ENCODE data around the gene TRIM41.
"Not testable (repeated sequence)": the region's sequence is repeated elsewhere in the genome, so short reads cannot be mapped to it uniquely, and the experiment has no call there.

The TRIM41 gene

DNA sequence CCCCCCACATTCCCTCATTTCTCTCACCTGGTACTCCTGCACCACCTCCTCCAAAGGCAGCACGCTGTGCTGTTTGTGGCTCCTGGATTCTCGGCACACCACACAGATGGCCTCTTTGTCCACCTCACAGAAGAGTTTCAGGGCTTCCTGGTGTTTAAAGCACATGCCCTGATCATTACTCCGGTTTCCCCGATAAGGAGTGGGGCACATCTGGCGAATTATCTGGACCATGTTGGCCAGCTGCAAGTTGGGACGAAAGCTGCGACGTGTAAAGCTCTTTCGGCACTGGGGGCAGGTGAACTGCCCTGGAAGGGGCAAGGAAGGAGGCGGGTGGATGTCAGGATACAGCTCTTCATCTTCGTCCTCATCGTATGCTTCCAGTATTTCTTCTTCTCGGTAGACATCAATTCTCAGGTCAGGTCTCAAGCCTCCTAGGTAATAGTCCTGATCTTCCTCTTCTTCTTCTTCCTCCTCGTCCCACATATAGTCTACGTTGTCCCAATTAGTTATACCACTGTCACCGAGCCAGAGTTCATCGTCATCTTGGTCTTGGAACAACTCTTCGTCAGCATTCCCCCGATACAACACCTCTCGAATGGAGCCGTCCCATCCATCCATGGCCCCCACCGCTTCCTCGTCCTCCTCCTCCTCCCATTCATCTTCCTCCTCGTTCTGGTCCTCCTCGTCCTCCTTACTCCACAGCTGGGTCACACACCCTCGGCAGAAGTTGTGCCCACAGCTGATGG, 37.1 kb downstream of the TRIM41 start:
- Mint-ChIP-seq H3K27ac (peak overlapping the region; percentile 92), H3K9me3 (no peaks in the 10 kb centered on the region), H3K36me3 (ENCODE audit: low read depth) (peaks cover 72% of the 10 kb centered on the region), H3K4me1 (ENCODE audit: low read depth) (peaks cover 54% of the 10 kb centered on the region), H3K4me3 (peak overlapping the region; percentile 93), H3K27me3 (no peaks in the 10 kb centered on the region)
- no peak for DNase-seq

DNA sequence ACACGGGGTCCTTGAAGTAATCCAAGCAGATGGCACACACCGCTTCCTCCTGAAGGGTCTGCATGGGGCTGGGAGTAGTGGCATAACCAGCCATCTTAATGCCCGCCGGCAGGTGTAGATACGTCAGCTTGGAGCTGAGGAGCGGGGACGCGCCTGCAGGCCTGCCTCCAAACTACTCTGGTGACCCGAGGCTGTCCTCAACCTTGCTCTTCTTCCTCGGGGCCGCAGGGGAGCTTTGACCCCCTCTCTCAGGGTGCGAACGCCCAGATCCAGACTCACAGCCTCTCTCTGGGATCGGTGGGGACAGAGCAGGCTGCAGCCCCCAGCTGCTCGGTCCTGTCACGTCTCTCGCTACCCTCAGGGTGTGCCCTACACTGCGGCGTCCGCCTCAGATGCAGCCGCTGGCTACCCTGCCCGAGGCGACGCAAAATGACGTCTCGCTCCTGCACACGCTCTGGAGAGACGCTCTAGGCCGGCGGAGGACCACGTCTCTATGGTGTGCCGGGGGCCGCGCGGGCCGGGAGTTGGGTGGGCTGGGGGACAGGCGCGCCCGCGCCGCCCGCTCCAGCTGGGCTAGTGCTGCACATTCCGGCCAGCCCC, 37.7 kb downstream of the TRIM41 start, which contains the start of gene TRIM52:
TRIM52 (minus strand) TSS at position 424 of the 600 bp plus-strand sequence; CDS start at position 94, 330 bp downstream.
- H3K27ac Mint-ChIP-seq: peak within 1 kb of the TSS; percentile 92
- H3K27me3 Mint-ChIP-seq: no peaks in the 10 kb centered on the region
- peak within 1 kb of the TSS; percentile 93 for H3K4me3 Mint-ChIP-seq
- peaks cover 67% of the 10 kb centered on the region for H3K36me3 Mint-ChIP-seq (ENCODE audit: low read depth)
- peak; percentile 93 for DNase-seq
- peaks cover 48% of the 10 kb centered on the region for H3K4me1 Mint-ChIP-seq (ENCODE audit: low read depth)
- H3K9me3 Mint-ChIP-seq: no peaks in the 10 kb centered on the region

DNA sequence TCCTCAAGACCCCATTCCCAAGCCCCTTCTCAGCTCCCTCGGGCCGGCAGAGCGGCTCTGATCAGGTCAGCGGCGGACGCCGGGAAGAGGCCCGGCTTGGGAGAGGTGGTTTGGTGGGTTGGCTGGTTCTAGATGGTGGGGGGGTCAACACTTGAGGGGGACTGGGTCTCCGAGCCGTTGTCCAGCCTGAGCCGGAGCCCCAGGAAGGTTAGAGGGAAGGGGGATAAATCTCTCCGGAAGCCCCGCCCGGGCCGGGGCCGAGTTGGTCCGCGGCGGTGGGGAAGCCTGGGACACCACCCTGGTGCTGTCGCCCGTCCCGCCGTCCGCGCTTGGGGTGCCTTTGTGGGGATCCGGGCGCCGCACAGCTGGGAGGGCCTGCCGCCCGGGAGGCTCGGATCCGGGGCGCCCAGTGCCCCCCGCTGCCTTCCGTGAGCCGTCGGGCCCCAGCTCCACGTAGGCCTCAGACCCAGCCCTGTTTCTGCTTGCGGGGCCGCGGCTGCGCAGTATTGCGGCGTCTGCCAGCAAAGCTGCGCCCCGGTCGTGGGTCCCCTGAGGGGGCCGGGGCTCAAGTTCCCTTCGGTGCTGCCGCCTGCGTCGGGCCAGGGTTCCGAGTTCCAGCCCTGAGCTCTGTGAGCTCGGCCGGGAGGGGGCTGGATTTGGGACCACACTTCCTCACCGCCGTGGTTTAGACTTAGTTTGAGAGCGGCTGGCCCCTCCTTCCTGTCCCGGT, 38.4 kb downstream of the TRIM41 start:
- peak; percentile 89 for DNase-seq
- Mint-ChIP-seq H3K9me3 (no peaks in the 10 kb centered on the region), H3K27me3 (no peaks in the 10 kb centered on the region), H3K4me3 (peak overlapping the region; percentile 93), H3K4me1 (ENCODE audit: low read depth) (peaks cover 42% of the 10 kb centered on the region), H3K27ac (peak overlapping the region; percentile 92), H3K36me3 (ENCODE audit: low read depth) (peaks cover 61% of the 10 kb centered on the region)

DNA sequence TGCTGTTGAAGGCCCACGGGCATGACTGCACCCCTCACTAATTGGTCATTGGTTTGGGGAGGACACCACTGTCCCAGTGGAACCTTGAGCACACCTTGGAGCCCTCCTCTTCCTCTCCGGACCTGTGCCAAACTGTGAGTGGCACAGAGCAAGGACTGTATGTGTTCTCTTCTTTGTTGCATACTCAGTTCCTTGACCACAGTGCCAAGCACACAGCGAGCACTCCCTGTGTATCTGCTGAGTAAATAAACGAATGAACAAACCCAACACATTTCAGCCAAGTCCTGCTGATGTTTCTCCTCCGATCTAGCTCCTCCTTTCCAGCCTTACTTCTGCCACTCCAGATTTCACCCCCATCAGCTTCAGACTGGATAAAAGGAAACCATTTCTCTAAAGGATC, 40.6 kb downstream of the TRIM41 start:
- no peak for DNase-seq
- Mint-ChIP-seq H3K9me3 (no peaks in the 10 kb centered on the region), H3K4me1 (ENCODE audit: low read depth) (peaks cover 23% of the 10 kb centered on the region), H3K4me3 (no peak overlapping the region), H3K27ac (peak overlapping the region; percentile 77), H3K27me3 (no peaks in the 10 kb centered on the region), H3K36me3 (ENCODE audit: low read depth) (peaks cover 43% of the 10 kb centered on the region)

DNA sequence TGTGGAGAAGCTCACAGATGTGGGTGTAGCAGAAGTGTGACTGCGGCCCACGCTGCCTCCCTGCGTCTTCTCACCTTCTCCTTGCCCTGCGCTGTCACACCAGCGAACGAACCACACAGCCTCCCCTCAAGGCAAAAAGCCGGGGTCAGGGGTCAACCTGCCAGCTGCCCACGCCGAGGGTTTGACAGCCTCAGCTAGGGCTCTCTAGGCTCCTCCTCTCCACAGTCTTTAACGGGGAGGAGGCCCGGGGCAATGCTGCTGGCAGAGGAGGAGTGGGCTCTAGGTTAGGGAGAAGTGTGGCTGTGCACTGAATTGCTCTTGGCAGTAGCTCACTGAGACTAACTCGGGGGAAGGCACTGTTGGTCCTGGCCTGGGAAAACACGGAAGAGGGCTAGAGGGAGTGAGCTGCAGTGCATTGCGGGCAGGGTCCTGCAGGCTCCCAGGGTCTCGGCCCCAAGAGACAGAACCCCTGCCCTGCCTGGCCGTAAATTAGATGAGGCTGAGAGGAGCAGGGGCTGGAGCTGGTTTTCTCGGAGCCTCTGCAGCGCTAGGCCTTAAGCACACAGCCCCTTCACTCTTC, 42.1 kb downstream of the TRIM41 start:
- H3K36me3 Mint-ChIP-seq (ENCODE audit: low read depth): peaks cover 36% of the 10 kb centered on the region
- H3K4me3 Mint-ChIP-seq: no peak overlapping the region
- H3K27ac Mint-ChIP-seq: no peak overlapping the region
- H3K9me3 Mint-ChIP-seq: no peaks in the 10 kb centered on the region
- no peak for DNase-seq
- H3K4me1 Mint-ChIP-seq (ENCODE audit: low read depth): peaks cover 14% of the 10 kb centered on the region
- H3K27me3 Mint-ChIP-seq: no peaks in the 10 kb centered on the region

DNA sequence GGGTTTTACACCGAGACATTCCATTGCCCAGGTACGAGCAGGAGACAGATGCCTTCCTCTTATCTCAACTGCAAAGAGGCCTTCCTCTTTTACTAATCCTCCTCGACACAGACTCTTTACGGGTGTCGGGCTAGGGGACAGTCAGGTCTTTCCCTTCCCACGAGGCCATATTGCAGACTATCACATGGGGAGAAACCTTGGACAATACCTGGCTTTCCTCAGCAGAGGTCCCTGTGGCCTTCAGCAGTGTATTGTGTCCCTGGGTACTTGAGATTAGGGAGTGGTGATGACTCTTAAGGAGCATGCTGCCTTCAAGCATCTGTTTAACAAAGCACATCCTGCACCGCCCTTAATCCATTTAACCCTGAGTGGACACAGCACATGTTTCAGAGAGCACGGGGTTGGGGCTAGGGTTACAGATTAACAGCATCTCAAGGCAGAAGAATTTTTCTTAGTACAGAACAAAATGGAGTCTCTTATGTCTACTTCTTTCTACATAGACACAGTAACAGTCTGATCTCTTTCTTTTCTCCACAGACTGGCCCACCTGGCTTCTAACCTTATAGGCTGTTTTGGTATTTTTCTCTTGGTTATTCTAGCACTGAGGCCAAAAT, 44.3 kb downstream of the TRIM41 start:
- not testable (repeated sequence) for H3K4me3 Mint-ChIP-seq, H3K27ac Mint-ChIP-seq, DNase-seq

DNA sequence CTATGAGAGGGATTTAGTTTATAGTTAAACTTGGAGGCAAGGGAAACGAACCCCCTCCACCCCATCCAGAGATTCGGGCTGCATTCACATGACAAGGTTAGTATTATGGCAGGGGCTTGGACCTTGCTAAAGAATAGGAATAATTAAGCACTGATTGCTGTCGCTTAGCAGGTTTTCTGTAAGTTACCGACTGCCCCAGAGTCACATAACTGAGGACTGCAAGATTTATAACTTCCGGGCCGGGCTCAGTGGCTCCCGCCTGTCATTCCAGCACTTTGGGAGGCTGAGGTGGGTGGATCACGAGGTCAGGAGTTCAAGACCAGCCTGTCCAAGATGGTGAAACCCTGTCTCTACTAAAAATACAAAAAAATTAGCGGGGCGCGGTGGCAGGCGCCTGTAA, 44.8 kb downstream of the TRIM41 start:
- H3K9me3 Mint-ChIP-seq; H3K4me1 Mint-ChIP-seq (ENCODE audit: low read depth); H3K27ac Mint-ChIP-seq; H3K27me3 Mint-ChIP-seq; H3K4me3 Mint-ChIP-seq; DNase-seq: not testable (repeated sequence)
- peaks cover 20% of the 10 kb centered on the region for H3K36me3 Mint-ChIP-seq (ENCODE audit: low read depth)

More for the DNA sequence above, 44.3 kb downstream of the TRIM41 start:
- not testable (repeated sequence) for H3K27me3 Mint-ChIP-seq, H3K9me3 Mint-ChIP-seq
- Mint-ChIP-seq H3K36me3 (ENCODE audit: low read depth) (peaks cover 25% of the 10 kb centered on the region), H3K4me1 (ENCODE audit: low read depth) (peaks cover 12% of the 10 kb centered on the region)

DNA sequence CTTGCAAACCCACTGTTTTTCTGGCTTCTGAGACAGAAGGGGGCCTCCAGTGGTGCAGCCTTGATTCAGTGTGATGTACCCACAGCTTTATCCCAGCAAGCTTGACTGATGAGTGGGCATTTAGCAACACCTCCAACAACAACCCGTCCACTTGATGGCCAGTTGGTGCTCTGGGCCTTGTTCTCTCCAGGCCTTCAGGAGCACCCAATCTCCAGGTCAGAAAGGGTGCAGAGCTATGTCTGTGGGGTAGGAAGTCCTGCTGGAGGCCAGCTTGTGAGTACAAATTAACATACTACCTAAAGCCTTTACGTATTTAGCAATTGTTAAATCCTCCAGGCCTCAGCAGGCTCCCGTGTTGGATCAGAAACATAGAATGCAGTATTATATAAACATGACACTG, 48.0 kb downstream of the TRIM41 start:
- Mint-ChIP-seq H3K4me1 (ENCODE audit: low read depth) (no peaks in the 10 kb centered on the region), H3K9me3 (no peaks in the 10 kb centered on the region), H3K27ac (no peak overlapping the region), H3K4me3 (no peak overlapping the region), H3K36me3 (ENCODE audit: low read depth) (no peaks in the 10 kb centered on the region), H3K27me3 (no peaks in the 10 kb centered on the region)
- DNase-seq: no peak

DNA sequence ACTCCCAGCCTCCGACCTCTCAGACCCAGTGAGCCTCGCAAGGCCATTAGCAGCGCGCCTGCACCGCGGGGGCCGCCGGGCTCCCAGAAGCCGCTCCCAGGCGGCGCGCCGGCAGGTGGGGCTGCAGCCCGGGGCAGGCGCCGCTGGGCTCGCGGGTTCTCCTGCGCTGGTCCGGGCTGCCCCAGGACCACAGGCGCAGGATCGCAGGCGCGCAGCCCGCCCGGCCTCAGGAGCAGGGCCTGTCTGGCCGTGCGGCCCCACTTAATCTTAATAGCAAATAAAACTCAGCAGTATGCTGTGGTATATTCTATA, 50.3 kb downstream of the TRIM41 start:
- not testable (repeated sequence) for H3K4me1 Mint-ChIP-seq (ENCODE audit: low read depth); H3K36me3 Mint-ChIP-seq (ENCODE audit: low read depth); H3K27ac Mint-ChIP-seq; DNase-seq; H3K9me3 Mint-ChIP-seq; H3K4me3 Mint-ChIP-seq; H3K27me3 Mint-ChIP-seq

DNA sequence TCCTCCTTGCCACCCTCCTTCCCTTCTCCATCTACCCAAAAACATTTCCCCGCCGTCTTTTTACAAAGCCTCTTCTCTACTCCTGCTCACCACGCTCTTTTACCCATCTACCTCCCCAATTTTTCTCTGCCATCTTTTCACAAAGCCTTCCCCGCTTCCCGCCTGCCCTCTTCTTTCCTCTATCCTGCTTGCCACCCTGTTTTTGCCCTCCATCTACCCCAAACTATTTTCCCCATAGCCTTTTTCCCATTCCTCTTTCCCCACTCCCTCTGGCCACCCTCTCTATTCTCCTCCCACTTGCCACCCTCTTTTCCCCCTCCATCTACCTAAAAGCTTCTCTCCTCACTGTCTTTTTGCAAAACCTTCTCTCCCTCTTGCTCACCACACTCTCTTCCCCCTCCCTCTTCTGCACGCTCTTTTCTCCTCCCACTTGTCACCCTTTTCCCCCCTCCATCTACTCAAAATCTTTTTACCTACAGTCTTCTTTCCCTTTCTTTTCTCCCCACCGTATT, 57.2 kb downstream of the TRIM41 start:
- no peaks in the 10 kb centered on the region for H3K4me1 Mint-ChIP-seq (ENCODE audit: low read depth)
- no peaks in the 10 kb centered on the region for H3K9me3 Mint-ChIP-seq
- no peak overlapping the region for H3K4me3 Mint-ChIP-seq
- no peaks in the 10 kb centered on the region for H3K27me3 Mint-ChIP-seq
- no peaks in the 10 kb centered on the region for H3K36me3 Mint-ChIP-seq (ENCODE audit: low read depth)
- no peak for DNase-seq
- no peak overlapping the region for H3K27ac Mint-ChIP-seq

DNA sequence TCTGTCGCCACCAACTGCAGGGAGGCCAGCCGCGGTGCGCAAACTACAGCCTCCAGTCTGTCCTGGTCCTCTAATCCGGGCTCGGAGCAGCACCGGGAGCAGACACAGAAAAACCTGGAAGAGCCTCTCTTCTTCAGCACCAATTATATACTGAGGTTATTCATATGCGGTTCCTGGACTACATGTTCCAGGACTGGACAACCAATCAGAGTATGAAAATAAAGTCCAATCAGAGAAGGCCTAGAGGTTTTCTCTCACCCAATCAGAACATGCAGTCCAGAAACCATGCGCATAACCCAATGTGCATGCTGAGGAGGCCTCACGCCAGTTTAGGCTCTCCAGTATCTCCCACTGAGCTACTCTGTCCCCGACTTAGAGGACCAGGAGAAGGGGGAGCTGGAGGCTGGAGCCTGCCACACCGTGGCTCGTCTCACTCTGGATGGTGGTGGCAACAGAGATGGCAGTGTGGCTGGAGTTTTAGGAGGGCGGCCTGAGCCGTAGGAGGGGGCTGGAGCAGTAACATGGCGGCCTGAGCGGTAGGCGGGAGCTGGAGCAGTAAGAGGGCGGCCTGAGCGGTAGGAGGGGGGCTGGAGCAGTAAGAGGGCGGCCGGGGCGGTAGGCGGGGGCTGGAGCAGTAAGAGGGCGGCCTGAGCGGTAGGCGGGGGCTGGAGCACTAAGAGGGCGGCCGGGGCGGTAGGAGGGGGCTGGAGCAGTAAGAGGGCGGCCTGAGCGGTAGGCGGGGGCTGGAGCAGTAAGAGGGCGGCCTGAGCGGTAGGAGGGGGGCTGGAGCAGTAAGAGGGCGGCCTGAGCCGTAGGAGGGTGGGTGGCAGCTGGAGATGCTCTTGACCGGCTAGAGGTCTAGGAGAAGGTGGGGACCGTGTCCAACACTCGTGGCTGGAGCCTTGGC, 58.2 kb downstream of the TRIM41 start:
- H3K36me3 Mint-ChIP-seq (ENCODE audit: low read depth): no peaks in the 10 kb centered on the region
- no peak for DNase-seq
- no peak overlapping the region for H3K27ac Mint-ChIP-seq
- no peaks in the 10 kb centered on the region for H3K9me3 Mint-ChIP-seq
- no peak overlapping the region for H3K4me3 Mint-ChIP-seq
- no peaks in the 10 kb centered on the region for H3K4me1 Mint-ChIP-seq (ENCODE audit: low read depth)
- no peaks in the 10 kb centered on the region for H3K27me3 Mint-ChIP-seq

DNA sequence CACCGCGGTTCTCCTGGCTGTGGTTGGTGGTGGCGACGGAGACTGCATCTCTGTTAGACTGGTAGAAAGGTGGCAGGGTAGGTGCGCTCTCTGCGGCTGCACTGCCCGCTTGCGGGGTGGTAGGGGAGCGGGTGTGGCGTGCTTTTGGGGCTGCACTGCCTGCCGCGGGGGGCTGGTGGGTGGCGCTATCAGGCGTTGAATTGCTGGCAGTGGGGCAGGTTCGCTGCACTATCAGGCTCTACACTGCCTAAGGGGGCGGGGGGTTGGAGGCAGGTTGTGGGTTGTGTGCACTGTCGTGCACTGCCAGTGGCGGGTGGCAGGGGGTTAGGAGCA, 58.9 kb downstream of the TRIM41 start:
- DNase-seq: no peak
- H3K27ac Mint-ChIP-seq: no peak overlapping the region

DNA sequence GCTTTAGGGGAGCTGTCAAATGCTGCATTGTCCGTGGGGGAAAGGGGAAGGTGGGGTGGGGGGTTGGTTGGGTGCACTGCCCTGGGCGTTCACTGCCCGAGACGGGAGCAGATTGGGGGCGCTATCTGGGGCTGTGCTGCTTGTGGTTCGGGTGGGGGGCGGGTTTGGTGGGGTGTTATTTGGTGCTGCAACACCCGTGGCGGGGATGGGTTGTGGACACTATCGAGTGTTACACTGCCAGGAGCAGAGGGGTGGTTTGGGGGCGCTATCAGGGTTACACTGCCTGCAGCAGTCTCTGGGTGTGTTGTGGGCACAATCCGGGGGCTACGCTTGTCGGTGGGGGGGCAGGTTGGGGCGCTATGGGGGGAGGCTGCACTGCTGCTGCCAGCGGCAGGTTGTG, 59.3 kb downstream of the TRIM41 start:
- not testable (repeated sequence) for H3K27me3 Mint-ChIP-seq; H3K9me3 Mint-ChIP-seq; H3K4me1 Mint-ChIP-seq (ENCODE audit: low read depth); H3K36me3 Mint-ChIP-seq (ENCODE audit: low read depth); H3K4me3 Mint-ChIP-seq; DNase-seq; H3K27ac Mint-ChIP-seq

More for the DNA sequence above, 58.9 kb downstream of the TRIM41 start:
- no peaks in the 10 kb centered on the region for H3K27me3 Mint-ChIP-seq
- no peak overlapping the region for H3K4me3 Mint-ChIP-seq
- no peaks in the 10 kb centered on the region for H3K9me3 Mint-ChIP-seq
- H3K36me3 Mint-ChIP-seq (ENCODE audit: low read depth): no peaks in the 10 kb centered on the region
- no peaks in the 10 kb centered on the region for H3K4me1 Mint-ChIP-seq (ENCODE audit: low read depth)

DNA sequence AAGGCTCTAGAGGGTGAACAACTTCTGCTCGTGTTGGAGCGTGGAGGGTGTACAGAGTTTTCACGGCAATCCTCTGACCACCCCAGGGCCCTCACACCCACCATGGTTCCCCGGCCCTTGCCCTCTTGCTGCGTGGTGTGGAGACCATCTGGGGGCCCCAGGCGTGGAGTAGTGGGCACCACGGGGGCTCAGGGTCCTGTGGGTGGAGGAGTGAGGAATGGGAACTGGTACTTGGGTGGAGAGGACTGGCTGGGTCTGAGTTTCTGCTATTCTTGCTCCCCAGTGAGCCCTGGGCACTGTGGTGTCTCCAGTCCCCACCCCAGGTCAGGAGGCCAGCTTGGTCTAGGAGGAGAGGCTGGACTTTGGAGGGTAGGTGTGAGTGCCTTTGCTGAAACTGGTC, 59.8 kb downstream of the TRIM41 start:
- H3K9me3 Mint-ChIP-seq: no peaks in the 10 kb centered on the region
- no peaks in the 10 kb centered on the region for H3K36me3 Mint-ChIP-seq (ENCODE audit: low read depth)
- no peaks in the 10 kb centered on the region for H3K4me1 Mint-ChIP-seq (ENCODE audit: low read depth)
- DNase-seq: no peak
- no peak overlapping the region for H3K4me3 Mint-ChIP-seq
- no peak overlapping the region for H3K27ac Mint-ChIP-seq
- no peaks in the 10 kb centered on the region for H3K27me3 Mint-ChIP-seq
